ENCODE results near the gene FBXL2.
"Not testable (repeated sequence)": the region's sequence is repeated elsewhere in the genome, so short reads cannot be mapped to it uniquely, and the experiment has no call there.

The FBXL2 gene

GRCh38 chr3:33395900-33396299 is 118.7 kb downstream of the FBXL2 start:
- in situ Hi-C loops (cut with HindIII; ENCODE audit: low sequenced_read_pairs), result no loop called here
- no peak for DNase-seq (ENCODE audit: low read depth)
- no peak overlapping the region for H3K4me3 ChIP-seq (ENCODE audit: low read depth, low read length)
- no peak for TF ChIP-seq CTCF (IDR thresholded peaks at IDR 0.05; ENCODE audit: low read depth, low read length, missing control alignments)

GRCh38 chr3:33398410-33398809 is 121.2 kb downstream of the FBXL2 start:
- DNase-seq (ENCODE audit: low read depth), result no peak
- in situ Hi-C loops (cut with HindIII; ENCODE audit: low sequenced_read_pairs), result no loop called here
- H3K4me3 ChIP-seq (ENCODE audit: low read depth, low read length), result no peak overlapping the region
- no peak for TF ChIP-seq CTCF (IDR thresholded peaks at IDR 0.05; ENCODE audit: low read depth, low read length, missing control alignments)

- TF ChIP-seq CTCF (IDR thresholded peaks at IDR 0.05; ENCODE audit: low read depth, low read length, missing control alignments), result no peak
Measured at GRCh38 chr3:33401781-33402180, 124.5 kb downstream of the FBXL2 start.

GRCh38 chr3:33402936-33403335 is 125.7 kb downstream of the FBXL2 start:
- no peak for TF ChIP-seq CTCF (IDR thresholded peaks at IDR 0.05; ENCODE audit: low read depth, low read length, missing control alignments)
- in situ Hi-C loops (cut with HindIII; ENCODE audit: low sequenced_read_pairs), result no loop called here
- H3K4me3 ChIP-seq (ENCODE audit: low read depth, low read length), result no peak overlapping the region
- no peak for DNase-seq (ENCODE audit: low read depth)

More at GRCh38 chr3:33401781-33402180, 124.5 kb downstream of the FBXL2 start:
- no peak for DNase-seq (ENCODE audit: low read depth)
- in situ Hi-C loops (cut with HindIII; ENCODE audit: low sequenced_read_pairs), result no loop called here
- H3K4me3 ChIP-seq (ENCODE audit: low read depth, low read length), result no peak overlapping the region

- in situ Hi-C loops (cut with HindIII; ENCODE audit: low sequenced_read_pairs), result no loop called here
Measured at GRCh38 chr3:33403756-33404155, 126.5 kb downstream of the FBXL2 start.

GRCh38 chr3:33410816-33411215 is 133.6 kb downstream of the FBXL2 start:
- in situ Hi-C loops (cut with HindIII; ENCODE audit: low sequenced_read_pairs); DNase-seq (ENCODE audit: low read depth); H3K4me3 ChIP-seq (ENCODE audit: low read depth, low read length): not testable (repeated sequence)

More at GRCh38 chr3:33403756-33404155, 126.5 kb downstream of the FBXL2 start:
- H3K4me3 ChIP-seq (ENCODE audit: low read depth, low read length), result no peak overlapping the region
- no peak for DNase-seq (ENCODE audit: low read depth)
- TF ChIP-seq CTCF (IDR thresholded peaks at IDR 0.05; ENCODE audit: low read depth, low read length, missing control alignments), result no peak

GRCh38 chr3:33417066-33417673 is 139.9 kb downstream of the FBXL2 start:
- in situ Hi-C loops (cut with HindIII; ENCODE audit: low sequenced_read_pairs), result no loop called here
- no peak for DNase-seq (ENCODE audit: low read depth)
- no peak overlapping the region for H3K4me3 ChIP-seq (ENCODE audit: low read depth, low read length)
- TF ChIP-seq CTCF (IDR thresholded peaks at IDR 0.05; ENCODE audit: low read depth, low read length, missing control alignments), result no peak

Data from astrocyte of the cerebellum (primary cell).